GM18873 (cell line): ENCODE measurements around the gene GHSR.
"Not testable (repeated sequence)": the region's sequence is repeated elsewhere in the genome, so short reads cannot be mapped to it uniquely, and the experiment has no call there.

ENCODE experiments used
- ATAC-seq: cut with Tn5 transposase; IDR thresholded peaks from one replicate; pipeline ENCODE4 v1.9.1; 2021; ENCODE audit warnings: mild to moderate bottlenecking, moderate library complexity, moderate number of reproducible peaks; ENCODE audit not compliant: unreplicated experiment, low FRiP score

GHSR gene

GRCh38 chr3:172447611-172448579 lies at the start of gene GHSR:
TSS of gene GHSR (minus strand) at chr3:172448456. CDS start at chr3:172448413, 43 bp downstream.
- no peak for ATAC-seq

GRCh38 chr3:172490198-172490669 lies 42.0 kb upstream of the GHSR start:
- ATAC-seq: not testable (repeated sequence)

- ATAC-seq: peak; percentile 65
Measured at GRCh38 chr3:172478116-172478515, 29.9 kb upstream of the GHSR start.

GRCh38 chr3:172476347-172476746 lies 28.1 kb upstream of the GHSR start:
- no peak for ATAC-seq

GRCh38 chr3:172475703-172476102 lies 27.4 kb upstream of the GHSR start:
- ATAC-seq: no peak

- ATAC-seq: no peak
Measured at GRCh38 chr3:172471903-172472302, 23.6 kb upstream of the GHSR start.

- no peak for ATAC-seq
Measured at GRCh38 chr3:172470588-172470987, 22.3 kb upstream of the GHSR start.

GRCh38 chr3:172467170-172467824 lies 19.0 kb upstream of the GHSR start:
- ATAC-seq: no peak

GRCh38 chr3:172466553-172467130 lies 18.4 kb upstream of the GHSR start:
- ATAC-seq: no peak

- no peak for ATAC-seq
Measured at GRCh38 chr3:172465281-172465680, 17.0 kb upstream of the GHSR start.

- ATAC-seq: no peak
Measured at GRCh38 chr3:172464306-172464705, 16.1 kb upstream of the GHSR start.

- ATAC-seq: no peak
Measured at GRCh38 chr3:172461530-172462138, 13.4 kb upstream of the GHSR start.

- no peak for ATAC-seq
Measured at GRCh38 chr3:172456404-172456803, 8.1 kb upstream of the GHSR start.

GRCh38 chr3:172454180-172454579 lies 5.9 kb upstream of the GHSR start:
- no peak for ATAC-seq

- no peak for ATAC-seq
Measured at GRCh38 chr3:172449466-172450149, 1.4 kb upstream of the GHSR start.

GRCh38 chr3:172448661-172449465 lies 607 bp upstream of the GHSR start:
- no peak for ATAC-seq

GRCh38 chr3:172446198-172446597 lies 2.1 kb downstream of the GHSR start:
- no peak for ATAC-seq

- ATAC-seq: no peak
Measured at GRCh38 chr3:172444821-172445220, 3.4 kb downstream of the GHSR start.

GRCh38 chr3:172442606-172443005 lies 5.7 kb downstream of the GHSR start:
- no peak for ATAC-seq
